GM19468 (cell line): ENCODE results near the gene TOB1.
"Not testable (repeated sequence)": the region's sequence is repeated elsewhere in the genome, so short reads cannot be mapped to it uniquely, and the experiment has no call there.

Experiments used
- ATAC-seq: cut with Tn5 transposase; IDR thresholded peaks from one replicate; pipeline ENCODE4 v1.9.1; 2021; ENCODE audit warnings: mild to moderate bottlenecking, moderate library complexity, moderate number of reproducible peaks; ENCODE audit not compliant: unreplicated experiment; ENCODE audit errors: extremely low read depth

The TOB1 gene

GRCh38 chr17:50871898-50872297 is 5.7 kb upstream of the TOB1 start:
- no peak for ATAC-seq

- no peak for ATAC-seq
Observed at GRCh38 chr17:50871364-50871763, 5.2 kb upstream of the TOB1 start.

DNA sequence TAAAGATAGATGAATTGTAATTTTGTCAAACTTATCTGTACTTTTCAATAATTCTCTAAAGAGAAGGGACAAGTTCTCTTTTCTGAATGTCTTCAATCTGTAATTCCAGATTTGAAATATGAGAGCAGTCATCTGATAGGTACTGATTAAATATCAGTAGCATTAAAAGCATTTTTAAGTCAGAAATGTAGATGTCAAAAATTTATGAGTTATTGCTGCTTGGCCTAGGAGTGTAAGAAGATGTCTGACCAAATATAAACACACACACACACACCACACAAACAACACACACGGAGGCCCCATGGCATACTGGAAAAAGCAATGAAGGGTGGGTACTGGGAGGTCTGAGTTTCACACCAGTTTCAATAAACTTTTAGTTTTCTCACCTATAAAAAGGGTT is 2.4 kb upstream of the TOB1 start:
- ATAC-seq = no peak

GRCh38 chr17:50868140-50868438 is 1.9 kb upstream of the TOB1 start:
- no peak for ATAC-seq

DNA sequence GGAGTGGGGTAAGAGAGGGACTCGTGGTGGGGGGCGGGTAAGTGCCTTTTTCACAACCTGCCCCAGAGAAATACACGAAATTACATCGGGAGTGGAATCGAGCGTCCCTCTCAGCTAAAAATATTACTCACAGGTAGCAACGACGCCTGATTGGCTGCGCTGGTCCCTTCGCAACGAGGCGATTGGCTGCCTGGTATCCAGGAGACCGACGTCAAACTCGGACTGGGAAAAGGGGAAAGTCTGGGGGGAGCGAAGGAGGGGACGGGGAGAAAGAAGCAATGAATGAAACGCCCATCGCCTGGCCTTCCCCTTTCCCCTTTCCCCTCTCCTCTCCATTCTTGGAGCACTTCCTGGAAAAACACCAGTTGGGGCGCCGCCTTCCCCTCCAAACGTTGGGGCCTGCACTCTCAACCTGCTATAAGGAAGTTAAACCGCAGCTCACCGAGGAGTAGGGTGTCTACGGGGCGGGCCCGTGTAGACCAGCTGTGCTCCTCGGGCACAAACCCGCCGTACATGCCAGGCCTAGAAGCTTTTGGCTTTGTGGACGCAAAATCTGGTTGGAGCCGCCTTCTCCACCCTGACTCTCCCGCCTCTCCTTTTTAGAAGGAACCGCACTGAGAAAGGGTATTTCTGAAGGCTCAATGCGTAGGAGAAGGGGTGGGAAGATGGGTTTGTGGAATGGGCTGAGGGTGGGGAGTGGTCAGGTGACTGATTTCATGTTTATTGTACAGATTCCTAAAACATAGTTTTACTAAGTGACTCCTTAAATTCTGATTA is 1.4 kb upstream of the TOB1 start:
- no peak for ATAC-seq

DNA sequence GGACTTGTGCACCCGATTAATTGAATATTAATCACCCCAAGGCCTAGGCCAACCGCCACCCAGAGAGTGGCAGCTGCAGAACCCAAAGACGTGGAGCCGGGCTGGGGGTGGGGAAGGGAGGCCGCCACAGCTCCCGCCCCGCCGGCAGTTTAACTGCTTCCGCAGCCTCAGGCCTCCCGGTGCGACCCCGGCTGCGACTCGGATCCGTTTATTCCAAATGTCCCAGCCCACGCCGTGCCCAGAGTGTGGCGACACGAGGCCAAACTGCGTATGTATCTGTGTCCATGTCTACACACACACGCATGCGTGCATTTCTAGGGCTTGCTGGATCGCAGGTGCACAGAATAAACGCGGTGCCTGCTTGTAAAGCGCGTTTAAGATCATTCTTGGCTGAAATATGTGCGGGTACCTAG is 802 bp upstream of the TOB1 start:
- ATAC-seq = no peak

- no peak for ATAC-seq
Observed at GRCh38 chr17:50865868-50866260, 290 bp downstream of the TOB1 start.

- no peak for ATAC-seq
Observed at GRCh38 chr17:50865060-50865867, 890 bp downstream of the TOB1 start.

DNA sequence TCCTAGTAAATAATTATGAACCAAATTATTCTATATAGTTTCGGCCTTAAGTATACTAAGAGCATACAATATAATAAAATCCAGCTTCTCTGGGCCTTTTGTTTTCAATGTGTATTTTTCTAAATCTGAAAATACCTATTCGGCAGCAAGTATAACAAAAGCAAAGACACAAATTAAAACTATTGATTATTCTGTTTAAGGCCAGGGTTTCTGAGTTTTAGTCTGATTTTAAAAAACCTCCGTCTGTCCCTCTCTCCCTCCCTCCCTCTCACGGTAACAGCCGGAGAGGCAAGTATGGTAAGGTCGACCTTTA is 1.5 kb downstream of the TOB1 start:
- no peak for ATAC-seq

- ATAC-seq = no peak
Observed at GRCh38 chr17:50863931-50864330, 2.2 kb downstream of the TOB1 start.

- no peak for ATAC-seq
Observed at GRCh38 chr17:50863221-50863843, 2.8 kb downstream of the TOB1 start.

DNA sequence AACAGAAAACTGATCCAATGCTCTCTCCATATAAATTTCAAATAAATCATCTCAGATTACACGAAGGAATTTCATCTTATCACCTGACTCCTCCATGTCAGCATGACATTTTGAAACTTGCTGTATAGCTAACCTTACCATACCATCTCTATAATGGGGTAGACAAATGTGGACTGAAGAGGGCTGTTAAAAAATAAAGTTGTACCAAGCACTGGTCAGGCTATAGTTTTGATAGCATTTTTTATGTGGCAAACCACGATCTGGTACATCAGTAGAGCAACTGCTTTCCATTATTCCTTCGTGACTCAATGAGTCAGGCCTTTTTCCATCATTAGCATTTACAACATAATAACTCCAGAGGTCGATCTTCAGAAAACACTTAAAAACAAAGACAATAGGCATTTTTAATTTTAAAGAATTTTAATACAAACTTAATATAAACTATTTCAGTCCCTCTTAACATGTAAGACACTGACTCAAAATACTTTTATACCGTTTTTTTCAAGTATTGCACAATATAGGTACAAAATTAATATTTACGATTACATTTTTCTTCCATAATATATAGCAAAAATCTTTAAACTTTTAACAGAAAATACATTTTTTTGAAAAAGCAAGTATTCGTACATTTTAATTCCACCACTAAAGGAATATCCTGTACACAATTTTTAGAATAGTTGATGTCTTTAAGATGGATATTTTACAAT is 4.2 kb downstream of the TOB1 start:
- no peak for ATAC-seq

- ATAC-seq = no peak
Observed at GRCh38 chr17:50861334-50861676, 4.8 kb downstream of the TOB1 start.

DNA sequence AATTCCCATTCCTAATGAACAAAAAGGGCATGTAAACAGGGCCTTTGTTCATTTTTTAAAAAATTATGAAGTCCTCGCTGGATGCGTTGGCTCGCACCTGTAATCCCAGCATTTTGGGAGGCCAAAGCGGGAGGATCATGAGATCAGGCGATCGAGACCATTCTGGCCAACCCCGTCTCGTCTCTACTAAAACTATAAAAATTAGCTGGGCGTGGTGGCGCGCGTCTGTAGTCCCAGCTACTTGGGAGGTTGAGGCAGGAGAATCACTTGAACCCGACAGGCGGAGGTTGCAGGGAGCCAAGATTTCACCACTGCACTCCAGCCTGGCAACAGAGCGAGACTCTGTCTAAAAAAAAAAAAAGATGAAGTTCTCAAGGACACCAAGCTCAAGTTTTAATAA is 6.4 kb downstream of the TOB1 start:
- not testable (repeated sequence) for ATAC-seq

GRCh38 chr17:50858486-50859225 is 7.5 kb downstream of the TOB1 start:
- ATAC-seq = no peak

DNA sequence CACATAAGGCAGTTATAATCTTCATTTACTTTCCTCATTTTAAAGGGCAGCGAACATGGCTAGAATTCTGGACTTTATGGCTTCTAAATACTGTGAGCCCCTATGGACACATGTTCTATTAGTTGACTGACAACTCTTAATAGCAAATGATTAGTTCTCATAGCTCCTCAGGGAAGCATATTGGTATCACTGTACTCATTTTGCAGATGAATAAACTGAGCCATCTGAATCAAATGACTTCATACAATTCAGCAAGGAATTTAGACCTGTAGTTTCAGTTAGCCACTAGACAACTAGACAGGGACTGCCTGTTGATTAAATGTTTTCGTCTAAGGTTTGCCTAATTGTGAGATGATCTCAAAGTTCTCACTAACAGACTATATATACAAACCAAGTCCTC is 9.7 kb downstream of the TOB1 start:
- no peak for ATAC-seq

GRCh38 chr17:50855708-50856330 is 10.3 kb downstream of the TOB1 start:
- no peak for ATAC-seq

GRCh38 chr17:50853781-50854180 is 12.4 kb downstream of the TOB1 start:
- ATAC-seq = no peak

DNA sequence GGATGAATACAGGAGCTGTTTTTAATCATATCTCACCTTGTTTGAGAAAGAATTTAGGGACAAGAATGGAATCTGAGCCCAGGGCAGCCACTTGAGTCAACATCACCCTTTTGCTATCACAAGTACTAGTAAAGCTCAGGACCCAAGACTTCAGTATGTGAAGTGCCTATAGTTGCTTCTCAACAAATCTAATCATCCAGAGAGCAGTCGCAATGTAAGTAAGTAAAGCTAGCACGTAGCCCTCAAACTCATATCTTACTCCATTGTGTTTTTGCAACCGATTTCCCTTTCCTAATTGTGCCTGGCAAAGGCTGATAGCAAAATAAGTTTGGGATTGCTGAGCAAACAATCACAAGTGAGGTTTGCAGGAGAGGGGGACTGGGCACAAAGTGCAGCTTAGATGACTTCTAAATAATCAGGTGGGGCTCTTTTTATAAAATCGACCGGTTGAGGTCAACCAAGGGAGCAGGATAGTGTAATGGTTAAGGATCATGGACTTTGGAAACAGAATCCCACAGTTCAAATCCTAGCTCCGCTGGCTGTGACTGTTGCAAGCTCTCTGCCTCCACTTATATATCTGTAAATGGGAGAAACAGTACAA is 13.0 kb downstream of the TOB1 start:
- ATAC-seq = no peak

DNA sequence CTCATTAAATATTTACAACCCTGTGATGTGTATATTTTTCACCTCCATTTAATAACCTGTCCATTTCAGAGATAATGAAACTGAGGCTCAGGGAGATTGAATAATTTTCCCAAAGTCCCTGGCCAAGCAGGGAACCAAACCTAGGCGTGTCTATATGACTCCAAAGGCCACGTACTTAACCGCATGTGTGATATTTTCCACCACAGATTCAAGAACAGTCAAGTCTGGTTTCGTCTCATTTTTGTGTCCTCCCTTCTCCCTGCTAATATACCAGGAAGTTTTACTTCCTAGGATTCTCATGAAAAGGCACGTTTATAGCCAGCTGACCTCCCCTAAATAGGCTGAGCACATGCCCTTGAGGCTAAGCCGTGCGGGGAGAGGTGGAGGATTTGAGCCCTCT is 15.5 kb downstream of the TOB1 start:
- ATAC-seq = no peak
